Activated T-helper 1 cell treated with anti-CD3 and anti-CD28 coated beads, Interleukin-2, amount 50 U/mL, for 16 hours (primary cell): ENCODE data around the gene TIPIN.
"Not testable (repeated sequence)": the region's sequence is repeated elsewhere in the genome, so short reads cannot be mapped to it uniquely, and the experiment has no call there.

Source experiments
- DNase-seq, 2 donors: peaks; one replicate each; pipeline ENCODE4 v3.0.0-alpha.2; 2020; ENCODE audit warnings: low read depth in 1 of 2, low spot score in 1 of 2

TIPIN gene

DNA sequence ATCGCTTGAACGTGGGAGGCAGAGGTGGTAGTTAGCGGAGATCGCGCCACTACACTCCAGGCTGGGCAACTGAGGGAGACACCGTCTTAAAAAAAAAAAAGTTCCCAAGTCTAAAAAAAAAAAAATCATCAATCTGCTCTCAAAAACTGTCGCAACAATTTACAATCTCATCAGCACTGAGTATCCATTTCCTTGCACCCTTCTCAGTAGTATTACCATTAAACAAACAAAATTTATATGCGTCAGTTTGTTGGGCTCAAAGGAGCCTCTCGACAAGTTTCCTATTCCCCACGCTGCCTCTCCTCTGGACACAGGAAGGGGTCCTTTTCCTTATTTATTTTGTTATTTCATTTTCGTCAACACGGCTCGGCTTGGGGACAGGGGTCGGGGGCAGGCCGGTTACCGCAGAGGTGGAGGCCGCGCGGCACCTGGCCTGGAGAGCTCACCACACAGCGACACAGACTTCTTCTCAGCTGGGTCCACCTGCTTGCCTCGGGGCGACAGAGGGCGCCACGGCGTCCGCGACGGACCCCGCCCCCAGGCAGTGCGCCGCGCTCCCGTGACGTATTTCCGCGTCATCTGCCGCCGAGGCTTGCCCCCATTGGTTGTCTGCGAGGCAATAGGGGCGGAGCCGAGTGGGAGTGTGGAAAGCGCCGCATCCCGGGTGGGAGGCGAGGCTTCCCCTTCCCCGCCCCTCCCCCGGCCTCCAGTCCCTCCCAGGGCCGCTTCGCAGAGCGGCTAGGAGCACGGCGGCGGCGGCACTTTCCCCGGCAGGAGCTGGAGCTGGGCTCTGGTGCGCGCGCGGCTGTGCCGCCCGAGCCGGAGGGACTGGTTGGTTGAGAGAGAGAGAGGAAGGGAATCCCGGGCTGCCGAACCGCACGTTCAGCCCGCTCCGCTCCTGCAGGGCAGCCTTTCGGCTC is 30.0 kb upstream of the TIPIN start, which contains the start of gene MAP2K1:
Gene MAP2K1, plus strand, starts transcription at position 709 of the 920 bp plus-strand sequence. CDS start 436 bp downstream, outside the sequence.
- DNase-seq, result peak; percentile 97 to 98

DNA sequence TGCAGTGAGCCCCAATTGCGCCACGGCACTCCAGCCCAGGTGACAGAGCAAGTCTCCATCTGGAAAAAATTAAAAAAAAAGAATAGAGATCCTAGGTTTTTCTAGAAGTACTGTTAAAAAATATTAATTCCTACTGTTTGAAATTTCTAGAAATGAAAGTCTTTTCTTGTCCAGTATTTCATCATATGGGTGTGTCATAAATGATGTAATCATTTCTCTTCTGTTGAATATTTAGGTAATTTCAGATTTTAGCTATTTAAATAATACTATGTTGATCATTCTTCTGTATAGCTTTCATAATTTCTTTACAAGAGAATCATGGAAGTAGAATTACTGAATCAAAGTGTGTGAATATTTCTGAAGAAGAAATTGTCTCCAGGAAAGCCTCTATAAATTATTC is 24.9 kb upstream of the TIPIN start:
- not testable (repeated sequence) for DNase-seq

DNA sequence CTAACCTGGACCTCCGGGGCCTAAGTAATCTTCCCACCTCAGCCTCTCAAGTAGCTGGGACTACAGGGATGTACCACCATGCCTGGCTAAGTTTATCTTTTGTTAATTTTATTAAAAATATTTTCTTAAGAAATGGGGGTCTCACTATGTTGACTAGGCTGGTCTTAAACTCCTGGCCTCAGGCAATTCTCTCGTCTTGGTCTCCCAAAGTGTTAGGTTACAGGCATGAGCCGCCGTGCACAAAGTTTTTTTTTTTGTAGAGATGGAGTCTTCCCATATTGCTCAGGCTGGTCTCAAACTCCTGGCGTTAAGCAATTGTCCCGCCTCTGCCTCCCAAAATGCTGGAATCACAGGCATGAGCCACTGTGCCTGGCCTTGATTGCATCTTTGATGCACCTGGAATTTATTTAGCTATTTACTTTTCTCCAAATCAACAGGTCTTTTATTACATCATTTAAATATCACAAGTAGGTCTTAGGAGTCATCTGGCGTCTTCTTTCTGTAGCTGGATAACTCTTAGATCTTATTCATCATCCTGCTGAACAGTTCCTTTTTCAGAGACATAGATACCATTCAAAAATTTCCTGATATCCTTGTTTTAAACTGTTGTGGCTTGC is 22.4 kb upstream of the TIPIN start:
- no peak for DNase-seq

DNA sequence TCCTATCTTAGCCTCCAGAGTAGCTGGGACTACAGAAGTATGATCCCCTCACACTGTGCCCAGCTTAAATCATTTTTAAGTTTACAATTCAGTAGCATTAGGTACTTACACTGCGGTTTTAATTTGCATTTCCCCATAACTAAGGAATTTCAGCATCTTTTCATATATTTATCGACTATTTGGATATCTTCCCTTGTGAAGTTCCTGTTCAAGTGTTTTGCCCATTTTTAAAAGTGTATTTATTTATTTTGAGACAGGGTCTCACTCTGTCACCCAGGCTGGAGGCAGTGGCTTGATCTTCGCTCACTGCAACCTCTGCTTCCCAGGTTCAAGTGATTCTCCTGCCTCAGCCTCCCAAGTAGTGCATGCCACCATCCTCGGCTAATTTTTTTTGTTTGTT is 17.7 kb upstream of the TIPIN start:
- DNase-seq, result no peak

DNA sequence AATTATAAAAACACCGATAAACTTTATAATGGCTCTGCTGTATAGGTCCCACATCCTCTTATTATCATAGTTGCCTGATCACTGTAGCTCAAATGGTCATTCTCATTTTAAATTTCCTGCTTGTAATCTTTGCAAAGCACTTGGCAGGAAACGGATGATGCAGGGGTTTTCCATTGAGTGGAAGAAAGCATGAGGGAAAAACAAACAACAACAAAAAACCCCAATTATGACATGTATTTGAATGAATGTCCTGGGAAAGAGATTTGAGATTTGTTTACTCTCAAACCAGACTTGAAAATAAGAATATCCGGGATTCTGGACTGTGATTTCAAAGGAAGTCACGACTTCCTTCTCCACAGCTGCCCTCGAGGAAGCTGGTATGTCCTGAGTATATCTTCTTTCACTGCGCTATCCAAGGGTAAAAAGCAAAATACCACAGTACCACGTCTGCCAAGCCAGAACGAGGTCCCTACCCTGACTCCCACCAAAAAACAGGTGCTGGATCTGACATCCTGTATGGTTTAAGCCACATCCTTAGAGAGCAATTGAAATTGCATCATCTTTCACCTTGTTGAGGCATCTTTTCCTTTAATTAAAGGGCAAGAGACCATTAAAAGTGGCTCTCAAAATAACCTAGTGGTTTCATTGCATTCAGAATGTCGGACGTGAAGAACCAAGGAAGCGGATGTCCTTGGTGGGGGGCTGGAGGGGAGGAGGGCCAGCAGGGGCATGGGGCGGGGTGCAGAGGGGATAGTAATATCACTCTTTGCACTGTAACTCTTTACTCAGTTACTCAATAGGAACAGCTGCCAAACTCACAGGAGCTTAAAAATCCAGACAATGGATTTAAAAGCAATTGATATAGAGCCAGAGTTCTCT is 13.5 kb upstream of the TIPIN start:
- no peak for DNase-seq

DNA sequence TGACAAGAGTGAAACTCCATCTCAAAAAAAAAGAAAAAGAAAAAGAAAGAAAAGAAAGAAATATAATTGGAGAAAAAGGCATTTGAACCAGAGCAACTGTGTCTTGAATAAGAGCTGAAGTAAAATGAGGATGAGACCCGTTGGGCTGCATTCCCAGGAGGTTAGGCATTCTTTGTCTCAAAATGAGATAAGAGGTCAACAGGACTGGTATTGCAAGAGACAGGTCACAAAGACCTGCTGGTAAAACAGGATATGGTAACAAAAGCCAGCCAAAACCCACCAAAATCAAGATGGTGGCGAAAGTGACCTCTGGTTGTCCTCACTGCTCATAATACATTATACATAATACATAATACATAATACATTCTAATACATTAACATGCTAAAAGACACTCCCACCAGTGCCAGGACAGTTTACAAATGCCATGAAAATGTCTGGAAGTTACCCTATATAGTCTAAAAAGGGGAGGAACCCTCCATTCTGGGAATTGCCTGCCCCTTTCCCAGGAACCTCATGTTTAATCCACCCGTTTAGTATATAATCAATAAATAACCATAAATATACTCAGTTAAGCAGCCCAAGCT is 8.6 kb upstream of the TIPIN start:
- no peak for DNase-seq

DNA sequence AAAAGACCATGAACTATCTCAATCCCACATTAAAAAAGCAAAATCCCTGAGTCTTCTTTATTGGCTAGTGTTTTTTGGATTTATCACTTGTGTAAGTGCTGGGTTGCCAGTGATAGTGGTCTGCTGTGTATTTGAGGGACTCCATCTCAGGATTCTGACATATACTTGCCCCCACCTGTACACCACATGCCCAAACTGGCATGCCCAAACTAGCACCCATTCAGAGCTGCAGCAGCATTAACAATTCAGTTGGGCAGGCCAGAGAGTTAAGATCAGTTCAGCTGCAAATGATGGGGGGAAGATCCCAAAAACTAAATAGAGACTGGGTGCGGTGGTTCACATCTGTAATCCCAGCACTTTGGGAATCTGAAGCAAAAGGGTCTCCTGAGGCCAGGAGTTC is 6.3 kb upstream of the TIPIN start:
- no peak for DNase-seq

DNA sequence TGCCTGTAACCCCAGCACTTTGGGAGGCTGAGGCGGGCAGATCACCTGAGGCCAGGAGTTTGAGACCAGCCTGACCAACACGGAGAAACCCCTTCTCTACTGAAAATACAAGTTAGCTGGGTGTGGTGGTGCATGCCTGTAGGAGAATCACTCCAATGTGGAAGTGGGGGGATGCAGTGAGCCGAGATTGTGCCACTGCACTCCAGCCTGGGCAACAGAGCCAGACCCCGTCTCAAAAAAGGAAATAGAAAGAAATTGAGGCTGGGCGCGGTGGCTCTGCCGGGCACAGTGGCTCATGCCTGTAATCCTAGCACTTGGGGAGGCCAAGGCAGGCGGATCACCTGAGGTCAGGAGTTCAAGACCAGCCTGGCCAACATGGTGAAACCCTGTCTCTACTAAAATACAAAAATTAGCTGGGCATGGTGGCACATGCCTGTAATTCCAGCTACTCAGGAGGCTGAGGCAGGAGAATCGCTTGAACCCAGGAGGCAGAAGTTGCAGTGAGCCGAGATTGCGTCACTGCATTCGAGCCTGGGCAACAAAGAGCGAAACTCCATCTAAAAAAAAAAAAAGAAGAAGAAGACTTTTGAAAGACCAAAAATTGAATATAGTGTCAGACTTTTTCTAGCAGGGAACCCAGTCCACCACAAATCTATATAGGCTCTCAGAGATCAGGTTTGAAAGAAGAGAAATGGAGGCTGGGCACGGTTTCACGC is 5.4 kb upstream of the TIPIN start:
- DNase-seq, result not testable (repeated sequence)

DNA sequence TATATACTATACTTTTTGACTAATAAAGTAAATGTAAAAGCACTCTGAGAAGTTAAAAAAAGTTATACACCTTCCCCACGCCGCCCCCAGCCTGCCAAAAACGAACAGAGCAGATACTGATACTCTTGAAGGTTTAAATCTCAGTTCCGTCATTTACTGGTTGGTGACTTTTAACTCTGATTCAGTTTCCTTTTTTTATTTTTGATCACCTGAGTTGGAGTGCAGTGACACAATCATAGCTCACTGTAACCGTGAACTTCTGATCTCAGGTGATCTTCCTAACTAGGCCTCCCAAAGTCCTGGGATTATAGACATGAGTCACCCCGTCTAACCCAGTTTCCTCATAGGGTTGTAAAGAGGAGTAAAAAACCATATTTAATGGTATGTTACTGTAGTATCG is 3.3 kb upstream of the TIPIN start:
- no peak for DNase-seq

DNA sequence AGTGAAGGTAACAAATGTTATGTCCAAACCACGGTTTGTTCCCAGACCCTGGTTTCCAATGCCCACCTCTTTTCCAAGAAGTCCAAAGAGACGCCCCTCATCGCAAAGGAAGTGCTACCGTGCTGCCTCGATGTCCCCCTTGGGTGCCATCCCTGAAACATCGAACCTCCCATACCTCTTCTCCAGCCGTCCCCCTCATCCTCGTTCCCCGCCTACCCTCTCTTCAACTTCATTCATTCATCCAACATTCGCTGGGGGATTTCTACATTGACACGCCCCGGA is 467 bp downstream of the TIPIN start:
- no peak for DNase-seq

DNA sequence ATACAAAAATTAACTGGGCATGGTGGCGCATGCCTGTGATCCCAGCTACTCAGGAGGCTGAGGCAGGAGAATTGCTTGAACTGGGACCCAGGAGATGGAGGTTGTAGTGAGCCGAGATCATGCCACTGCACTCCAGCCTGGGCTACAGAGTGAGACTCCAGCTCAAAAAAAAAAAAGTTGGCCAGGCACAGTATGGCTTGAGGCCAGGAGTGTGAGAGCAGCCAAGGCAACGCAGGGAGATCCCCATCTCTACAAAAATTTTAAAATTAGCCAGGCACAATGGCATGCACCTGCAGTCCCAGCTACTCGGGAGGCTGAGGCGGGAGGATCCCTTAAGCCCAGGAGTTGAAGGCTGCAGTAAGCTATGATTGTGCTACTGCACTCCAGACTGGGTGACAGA is 8.0 kb downstream of the TIPIN start:
- DNase-seq, result not testable (repeated sequence)

DNA sequence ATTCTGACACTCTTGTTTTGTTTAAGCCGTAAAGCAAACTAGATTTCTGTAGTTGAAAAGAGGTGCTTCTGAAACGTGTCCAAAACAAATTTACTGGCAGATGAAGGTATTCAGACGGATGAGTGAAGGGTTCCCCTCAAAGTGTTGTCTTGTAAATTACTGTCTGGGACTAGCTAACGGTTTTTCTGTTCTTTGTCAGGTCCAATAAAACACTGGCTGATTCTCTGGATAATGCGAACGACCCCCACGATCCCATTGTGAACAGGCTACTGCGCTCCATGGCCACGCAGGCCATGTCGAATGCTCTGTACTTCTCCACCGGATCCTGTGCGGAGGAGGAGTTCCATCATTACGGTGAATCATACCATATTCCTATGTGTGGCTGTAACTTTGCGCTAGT is 27.7 kb downstream of the TIPIN start:
- DNase-seq, result no peak

DNA sequence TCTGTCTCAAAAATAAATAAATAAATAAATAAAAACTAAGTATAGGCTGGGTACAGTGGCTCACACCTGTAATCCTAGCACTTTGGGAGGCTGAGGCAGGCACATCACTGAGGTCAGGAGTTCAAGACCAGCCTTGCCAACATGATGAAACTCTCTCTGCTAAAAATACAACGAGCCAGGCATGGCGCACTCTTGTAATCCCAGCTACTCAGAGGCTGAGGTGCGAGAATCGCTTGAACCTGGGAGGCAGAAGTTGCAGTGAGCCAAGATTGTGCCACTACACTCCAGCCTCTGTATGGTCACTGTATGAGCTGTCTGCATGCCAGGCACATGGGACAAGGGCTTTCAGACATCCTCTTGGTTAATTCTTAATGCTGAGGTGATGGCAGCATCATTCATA is 28.7 kb downstream of the TIPIN start:
- DNase-seq, result no peak

DNA sequence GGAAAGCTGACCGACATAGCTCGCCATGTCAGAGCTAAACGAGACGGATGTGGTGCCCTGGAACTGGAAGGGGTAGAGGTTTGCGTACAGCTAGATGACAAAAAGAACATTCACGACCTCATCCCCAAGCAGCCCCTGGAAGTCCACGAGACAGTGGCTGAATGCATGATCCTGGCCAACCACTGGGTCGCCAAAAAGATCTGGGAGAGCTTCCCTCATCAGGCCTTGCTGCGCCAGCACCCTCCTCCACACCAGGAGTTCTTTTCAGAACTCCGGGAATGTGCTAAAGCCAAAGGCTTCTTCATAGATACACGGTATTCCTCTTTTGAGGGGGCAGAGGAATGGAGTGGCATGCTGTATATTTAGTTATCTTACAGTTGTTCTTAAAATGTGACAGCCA is 30.4 kb downstream of the TIPIN start:
- DNase-seq, result no peak

DNA sequence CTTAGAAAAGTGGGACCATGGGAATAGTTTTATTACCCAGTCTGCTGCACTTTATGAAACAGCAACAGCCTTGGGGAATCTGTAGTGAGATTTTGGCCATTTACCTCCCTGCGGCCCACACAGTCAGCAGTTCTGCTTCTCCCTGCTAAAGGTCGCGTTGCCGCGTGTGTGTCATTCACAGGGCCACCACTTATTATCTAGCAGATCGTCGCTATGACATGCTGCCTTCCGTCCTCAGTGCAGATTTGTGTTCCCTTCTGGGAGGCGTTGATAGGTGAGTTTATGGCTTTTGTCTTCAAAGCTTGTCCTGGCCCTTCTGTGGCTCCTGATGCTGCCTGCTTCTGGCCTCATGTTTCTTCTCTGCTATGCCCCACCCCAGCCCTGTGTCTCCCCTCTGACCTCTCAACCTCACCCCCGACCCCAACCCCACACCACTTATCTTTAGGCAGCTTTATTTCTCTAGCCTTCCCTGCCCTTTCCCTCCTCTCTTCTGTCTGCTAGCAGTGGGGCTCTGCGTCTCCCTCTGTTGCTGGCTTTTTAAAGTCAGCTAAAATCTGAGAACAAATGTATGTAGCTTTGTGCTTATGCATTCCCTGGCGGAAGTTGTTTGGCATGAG is 33.1 kb downstream of the TIPIN start:
- no peak for DNase-seq

DNA sequence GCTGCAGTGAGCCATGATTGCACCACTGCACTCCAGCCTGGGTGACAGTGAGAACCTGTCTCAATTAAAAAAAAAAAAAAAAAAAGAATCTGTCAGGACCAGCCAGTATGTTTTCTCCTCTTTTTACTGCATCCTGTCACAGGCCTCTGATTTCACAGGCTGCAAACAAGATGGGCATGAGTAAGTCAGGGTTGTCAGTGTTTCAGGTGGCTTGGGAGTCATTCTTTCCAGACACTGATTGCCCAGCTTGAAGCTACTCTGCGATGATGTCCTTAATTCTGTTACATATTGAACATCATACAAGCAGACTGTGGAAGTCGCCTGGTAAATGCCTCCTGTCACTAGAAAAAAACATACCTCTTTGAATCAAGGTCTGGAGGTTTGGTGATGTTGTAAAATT is 44.3 kb downstream of the TIPIN start:
- no peak for DNase-seq

DNA sequence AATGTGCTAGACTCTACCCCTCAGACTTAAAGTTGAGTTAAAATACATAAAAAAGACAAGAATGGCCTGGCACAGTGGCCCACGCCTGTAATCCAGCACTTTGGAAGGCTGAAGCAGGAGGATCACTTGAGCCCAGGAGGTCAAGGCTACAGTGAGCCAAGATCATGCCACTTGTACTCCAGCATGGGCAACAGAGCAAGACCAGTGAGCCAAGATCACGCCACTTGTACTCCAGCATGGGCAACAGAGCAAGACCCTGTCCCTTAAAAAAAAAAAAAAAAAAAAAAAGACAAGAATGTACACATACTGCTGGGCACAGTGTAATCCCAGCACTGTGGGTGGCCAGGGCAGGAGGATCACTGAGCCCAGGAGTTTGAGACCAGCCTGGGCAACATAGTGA is 45.7 kb downstream of the TIPIN start:
- no peak for DNase-seq

DNA sequence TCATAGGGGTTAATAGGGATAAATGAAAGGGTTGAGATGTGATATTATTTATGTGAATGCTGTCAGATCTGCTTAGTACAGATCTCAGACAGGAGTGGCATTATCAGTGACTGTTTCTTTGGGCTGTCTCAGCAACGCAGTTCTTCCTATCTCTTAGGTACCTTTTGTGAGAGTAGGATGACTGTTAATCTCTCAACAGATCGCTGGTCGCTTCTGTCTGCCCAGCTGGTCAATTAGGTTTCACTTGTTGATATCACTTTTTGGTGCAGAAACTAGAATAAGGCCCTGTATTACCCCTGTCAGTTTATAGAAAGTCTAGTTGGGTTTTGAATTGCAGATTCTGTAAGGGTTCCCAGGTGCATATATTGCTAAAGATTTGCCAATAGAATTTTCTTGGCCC is 46.7 kb downstream of the TIPIN start:
- no peak for DNase-seq

DNA sequence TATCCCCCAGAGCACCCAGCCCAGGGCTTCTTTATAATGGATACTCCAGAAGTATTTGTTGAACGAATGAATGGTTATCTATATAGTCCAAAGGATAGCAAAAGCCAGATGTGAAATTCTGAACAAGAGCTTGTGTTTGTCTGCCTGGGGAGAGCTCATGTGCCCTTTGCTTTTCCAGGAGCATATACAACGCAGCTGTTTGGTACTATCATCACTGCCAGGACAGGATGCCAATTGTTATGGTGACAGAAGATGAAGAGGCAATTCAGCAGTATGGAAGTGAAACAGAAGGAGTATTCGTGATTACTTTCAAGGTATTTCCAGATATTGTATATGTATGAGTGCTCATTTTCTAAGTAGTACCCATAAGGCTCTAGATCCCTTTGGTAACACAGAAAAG is 48.0 kb downstream of the TIPIN start:
- DNase-seq, result no peak

DNA sequence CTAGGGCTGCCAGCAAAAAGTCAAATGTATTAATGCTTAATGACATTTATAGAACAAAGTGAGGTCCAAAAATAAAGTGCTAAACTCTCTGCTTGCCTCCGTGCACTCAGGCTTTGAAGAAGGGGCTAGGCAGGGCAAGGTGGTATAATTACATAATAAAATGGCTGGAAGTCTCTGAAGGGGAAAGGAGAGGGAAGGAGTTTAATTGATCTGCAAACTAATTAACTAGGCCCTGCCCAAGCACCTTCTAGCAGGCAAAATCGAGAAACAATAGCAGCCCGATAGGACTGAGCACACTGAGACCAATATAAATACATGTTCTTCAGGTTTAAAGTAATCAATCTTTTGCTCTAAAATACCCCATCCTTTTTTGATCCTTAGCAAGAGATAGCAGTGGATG is 50.1 kb downstream of the TIPIN start:
- DNase-seq, result no peak
